HG02885 (cell line): Measurements from ENCODE around the gene SMARCAD1.

ENCODE experiments used
- ATAC-seq: cut with Tn5 transposase; IDR thresholded peaks from one replicate; pipeline ENCODE4 v1.9.1; 2021; ENCODE audit warnings: mild to moderate bottlenecking; ENCODE audit not compliant: unreplicated experiment, poor library complexity

The SMARCAD1 gene

GRCh38 chr4:94207469-94208224, at the start of gene SMARCAD1:
TSS of gene SMARCAD1 (plus strand) at chr4:94207865. CDS start at chr4:94208395, 530 bp downstream.
- peak; percentile 94 for ATAC-seq

GRCh38 chr4:94158883-94159282, 48.8 kb upstream of the SMARCAD1 start:
- ATAC-seq, result no peak

- no peak for ATAC-seq
Observed at GRCh38 chr4:94159790-94160189, 47.9 kb upstream of the SMARCAD1 start.

GRCh38 chr4:94160774-94161173, 46.9 kb upstream of the SMARCAD1 start:
- no peak for ATAC-seq

GRCh38 chr4:94165256-94165655, 42.4 kb upstream of the SMARCAD1 start:
- ATAC-seq, result no peak

GRCh38 chr4:94168321-94168720, 39.3 kb upstream of the SMARCAD1 start:
- ATAC-seq, result no peak

GRCh38 chr4:94169803-94170372, 37.8 kb upstream of the SMARCAD1 start:
- no peak for ATAC-seq

- no peak for ATAC-seq
Observed at GRCh38 chr4:94171616-94172015, 36.0 kb upstream of the SMARCAD1 start.

GRCh38 chr4:94175553-94176261, 32.0 kb upstream of the SMARCAD1 start:
- no peak for ATAC-seq

GRCh38 chr4:94177822-94178221, 29.8 kb upstream of the SMARCAD1 start:
- ATAC-seq, result no peak

GRCh38 chr4:94181815-94182214, 25.9 kb upstream of the SMARCAD1 start:
- no peak for ATAC-seq

- ATAC-seq, result no peak
Observed at GRCh38 chr4:94202769-94203168, 4.9 kb upstream of the SMARCAD1 start.

GRCh38 chr4:94208266-94208665, 601 bp downstream of the SMARCAD1 start:
- no peak for ATAC-seq

- ATAC-seq, result no peak
Observed at GRCh38 chr4:94208918-94209317, 1.3 kb downstream of the SMARCAD1 start.

GRCh38 chr4:94211861-94212260, 4.2 kb downstream of the SMARCAD1 start:
- ATAC-seq, result no peak

GRCh38 chr4:94214703-94215319, 7.1 kb downstream of the SMARCAD1 start:
- ATAC-seq, result peak; percentile 55

GRCh38 chr4:94216394-94216793, 8.7 kb downstream of the SMARCAD1 start:
- no peak for ATAC-seq

GRCh38 chr4:94219402-94219801, 11.7 kb downstream of the SMARCAD1 start:
- no peak for ATAC-seq

- no peak for ATAC-seq
Observed at GRCh38 chr4:94221916-94222315, 14.3 kb downstream of the SMARCAD1 start.

- no peak for ATAC-seq
Observed at GRCh38 chr4:94225449-94225848, 17.8 kb downstream of the SMARCAD1 start.

GRCh38 chr4:94226763-94227162, 19.1 kb downstream of the SMARCAD1 start:
- no peak for ATAC-seq
